ENCODE data around the gene ENPEP. TPM values are rescaled to one million over a fixed set of nuclear protein-coding genes. Genes with fewer than 3 reads are reported as not detected.

Gene ENPEP
- total RNA-seq, 6 experiments from 2014 or later = 0.03 to 0.07 (median 0.03) TPM; not detected in 3

DNA sequence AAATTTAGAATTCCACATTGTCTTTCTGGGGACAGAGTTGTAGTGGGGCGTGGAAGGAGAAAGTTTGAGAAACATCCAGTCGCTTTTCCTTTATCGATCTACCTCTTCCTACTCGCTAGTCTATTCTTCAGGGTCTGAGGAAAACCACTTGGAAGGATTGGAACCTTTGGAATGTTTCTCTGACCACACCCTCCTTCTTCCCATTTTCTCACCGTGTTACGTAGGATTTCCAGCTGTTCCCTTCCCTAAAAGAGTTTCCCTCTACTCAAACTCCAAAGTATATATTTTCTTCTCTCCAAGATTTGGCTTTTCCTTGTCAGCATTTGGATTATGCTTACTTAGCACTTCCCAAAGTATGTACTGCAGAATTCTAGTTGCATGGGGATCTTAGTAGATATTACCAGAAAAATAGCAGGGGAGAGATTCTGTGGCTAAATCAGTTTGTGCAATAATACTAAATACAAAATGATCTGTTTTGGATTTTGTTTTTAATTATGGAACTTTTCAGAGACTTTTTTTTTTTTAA lies 4.9 kb downstream of the ENPEP start:
- no peaks in the 10 kb centered on the region for H3K9me3 Mint-ChIP-seq
- DNase-seq = no peak
- peaks cover 54% of the 10 kb centered on the region for H3K4me1 Mint-ChIP-seq (ENCODE audit: low read depth)
- no peaks in the 10 kb centered on the region; the same call in 1 of the 2 replicates for H3K36me3 Mint-ChIP-seq (ENCODE audit: low read depth)
- H3K4me3 Mint-ChIP-seq = no peak overlapping the region
- TF ChIP-seq, protein P1, sequence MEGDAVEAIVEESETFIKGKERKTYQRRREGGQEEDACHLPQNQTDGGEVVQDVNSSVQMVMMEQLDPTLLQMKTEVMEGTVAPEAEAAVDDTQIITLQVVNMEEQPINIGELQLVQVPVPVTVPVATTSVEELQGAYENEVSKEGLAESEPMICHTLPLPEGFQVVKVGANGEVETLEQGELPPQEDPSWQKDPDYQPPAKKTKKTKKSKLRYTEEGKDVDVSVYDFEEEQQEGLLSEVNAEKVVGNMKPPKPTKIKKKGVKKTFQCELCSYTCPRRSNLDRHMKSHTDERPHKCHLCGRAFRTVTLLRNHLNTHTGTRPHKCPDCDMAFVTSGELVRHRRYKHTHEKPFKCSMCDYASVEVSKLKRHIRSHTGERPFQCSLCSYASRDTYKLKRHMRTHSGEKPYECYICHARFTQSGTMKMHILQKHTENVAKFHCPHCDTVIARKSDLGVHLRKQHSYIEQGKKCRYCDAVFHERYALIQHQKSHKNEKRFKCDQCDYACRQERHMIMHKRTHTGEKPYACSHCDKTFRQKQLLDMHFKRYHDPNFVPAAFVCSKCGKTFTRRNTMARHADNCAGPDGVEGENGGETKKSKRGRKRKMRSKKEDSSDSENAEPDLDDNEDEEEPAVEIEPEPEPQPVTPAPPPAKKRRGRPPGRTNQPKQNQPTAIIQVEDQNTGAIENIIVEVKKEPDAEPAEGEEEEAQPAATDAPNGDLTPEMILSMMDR (IDR thresholded peaks at IDR 0.05) = no peak
- H3K27ac Mint-ChIP-seq = peak overlapping the region; percentile 45; the same call in 1 of the 2 replicates
- H3K27me3 Mint-ChIP-seq (ENCODE audit: insufficient read depth) = no peaks in the 10 kb centered on the region

DNA sequence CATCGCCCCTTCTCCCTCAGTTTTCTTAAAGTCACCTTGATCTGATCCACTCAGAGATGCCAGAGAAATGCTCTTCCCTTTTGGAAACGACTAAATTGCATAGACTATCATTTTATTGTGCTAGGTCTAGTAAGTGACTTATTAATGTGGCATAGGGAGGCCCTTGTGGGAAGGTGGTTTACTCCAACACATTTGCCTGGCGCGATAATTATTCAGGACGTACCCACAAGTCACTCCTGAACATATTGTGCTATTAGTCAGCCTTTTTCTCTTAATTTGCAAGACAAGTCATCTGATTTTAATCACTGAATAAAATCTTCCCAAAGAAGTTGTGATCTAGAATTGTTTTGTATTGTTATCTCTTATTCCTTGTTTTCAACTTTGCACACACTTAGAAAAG lies 7.6 kb downstream of the ENPEP start:
- H3K4me3 Mint-ChIP-seq = no peak overlapping the region
- H3K27me3 Mint-ChIP-seq (ENCODE audit: insufficient read depth) = no peaks in the 10 kb centered on the region; the same call in 1 of the 2 replicates
- no peaks in the 10 kb centered on the region for H3K9me3 Mint-ChIP-seq
- DNase-seq = no peak
- peaks cover 64% of the 10 kb centered on the region for H3K4me1 Mint-ChIP-seq (ENCODE audit: low read depth)
- peak overlapping the region; percentile 12; the same call in 1 of the 2 replicates for H3K27ac Mint-ChIP-seq
- no peaks in the 10 kb centered on the region; the same call in 1 of the 2 replicates for H3K36me3 Mint-ChIP-seq (ENCODE audit: low read depth)
- TF ChIP-seq, protein P1 (IDR thresholded peaks at IDR 0.05) = no peak

DNA sequence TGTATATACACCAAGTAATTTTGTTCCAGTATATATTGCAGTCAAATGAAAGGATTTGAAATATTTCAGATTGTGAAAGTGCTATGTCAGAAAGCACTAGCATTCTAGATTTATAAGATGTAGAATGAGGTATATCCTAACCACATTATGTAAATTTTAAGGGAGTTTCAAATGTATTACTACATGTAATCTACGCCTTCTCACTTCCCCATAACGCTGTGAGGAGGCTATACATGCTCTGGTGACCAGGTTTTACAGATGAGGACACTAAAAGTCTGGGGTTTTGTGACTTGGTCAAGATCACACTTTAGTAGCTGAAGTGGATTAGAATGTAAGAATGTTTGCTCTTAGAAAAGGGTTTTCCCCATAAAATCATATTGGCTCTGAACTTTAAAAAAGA lies 8.1 kb downstream of the ENPEP start:
- H3K27me3 Mint-ChIP-seq (ENCODE audit: insufficient read depth) = no peaks in the 10 kb centered on the region; the same call in 1 of the 2 replicates
- no peak overlapping the region for H3K27ac Mint-ChIP-seq
- peaks cover 64% of the 10 kb centered on the region for H3K4me1 Mint-ChIP-seq (ENCODE audit: low read depth)
- no peak overlapping the region for H3K4me3 Mint-ChIP-seq
- no peaks in the 10 kb centered on the region; the same call in 1 of the 2 replicates for H3K36me3 Mint-ChIP-seq (ENCODE audit: low read depth)
- TF ChIP-seq, protein P1 (IDR thresholded peaks at IDR 0.05) = no peak
- no peak for DNase-seq
- H3K9me3 Mint-ChIP-seq = no peaks in the 10 kb centered on the region

DNA sequence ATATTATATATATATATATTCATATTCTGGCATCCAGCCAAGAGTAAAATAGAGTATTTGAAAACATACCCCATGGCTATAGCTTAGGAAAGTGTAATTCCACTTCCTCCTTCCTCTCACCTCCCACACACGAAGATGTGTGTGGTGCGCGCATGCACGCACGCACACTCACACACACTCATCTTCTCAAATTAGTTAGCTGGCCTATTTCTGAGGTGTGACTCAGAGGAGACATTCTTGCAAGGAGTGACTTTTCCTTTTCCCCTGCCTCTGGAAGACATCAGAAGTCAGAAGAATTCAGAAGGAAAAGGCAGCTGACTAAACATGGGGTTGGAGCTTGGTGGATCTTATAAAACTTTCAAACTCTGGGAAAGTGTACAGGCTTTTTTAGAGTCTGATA lies 8.8 kb downstream of the ENPEP start:
- peak overlapping the region; percentile 68; the same call in 1 of the 2 replicates for H3K4me3 Mint-ChIP-seq
- H3K36me3 Mint-ChIP-seq (ENCODE audit: low read depth) = no peaks in the 10 kb centered on the region; the same call in 1 of the 2 replicates
- H3K27me3 Mint-ChIP-seq (ENCODE audit: insufficient read depth) = no peaks in the 10 kb centered on the region; the same call in 1 of the 2 replicates
- peaks cover 57% of the 10 kb centered on the region for H3K4me1 Mint-ChIP-seq (ENCODE audit: low read depth)
- H3K9me3 Mint-ChIP-seq = no peaks in the 10 kb centered on the region
- DNase-seq = peak; percentile 90
- TF ChIP-seq, protein P1 (IDR thresholded peaks at IDR 0.05) = no peak
- peak overlapping the region; percentile 75 for H3K27ac Mint-ChIP-seq

DNA sequence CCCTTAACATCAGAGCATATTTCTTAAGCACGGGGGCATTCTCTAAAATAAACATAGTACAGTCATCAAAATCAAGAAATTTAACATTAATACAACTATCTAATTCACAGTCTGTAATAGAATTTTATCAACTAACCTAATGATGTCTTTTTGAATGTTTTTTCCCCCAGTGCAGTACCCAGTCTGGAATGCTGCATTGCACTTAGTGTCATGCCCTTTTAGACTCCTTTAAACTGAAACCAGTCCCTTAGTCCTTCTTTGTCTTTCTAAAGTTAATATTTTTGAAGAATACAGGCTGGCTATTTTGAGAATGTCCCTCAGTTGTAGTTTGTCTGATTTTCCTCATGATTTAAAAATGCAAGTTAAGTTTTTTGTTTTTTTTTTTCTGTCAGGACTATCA lies 9.5 kb downstream of the ENPEP start:
- H3K36me3 Mint-ChIP-seq (ENCODE audit: low read depth) = no peaks in the 10 kb centered on the region; the same call in 1 of the 2 replicates
- TF ChIP-seq, protein P1 (IDR thresholded peaks at IDR 0.05) = no peak
- peaks cover 50% of the 10 kb centered on the region for H3K4me1 Mint-ChIP-seq (ENCODE audit: low read depth)
- no peaks in the 10 kb centered on the region for H3K9me3 Mint-ChIP-seq
- peak overlapping the region; percentile 75 for H3K27ac Mint-ChIP-seq
- DNase-seq = no peak
- peak overlapping the region; percentile 68 for H3K4me3 Mint-ChIP-seq
- H3K27me3 Mint-ChIP-seq (ENCODE audit: insufficient read depth) = no peaks in the 10 kb centered on the region; the same call in 1 of the 2 replicates
